Fibroblast of villous mesenchyme (primary cell): Measurements from ENCODE around the gene METTL18. TPM values are rescaled to one million over a fixed set of nuclear protein-coding genes. Genes with fewer than 3 reads are reported as not detected.

Experiments used
- DNase-seq: peaks from one replicate; pipeline ENCODE4 v3.0.0-alpha.2; 2010; ENCODE audit warnings: low read depth
- H3K4me3 ChIP-seq: 2 replicates; pipeline ENCODE4 v1.5.1; 2011; ENCODE audit warnings: low read depth, mild to moderate bottlenecking, low read length
- total RNA-seq: library from RNA; depleted of rRNA; stranded (reverse); fragments of >200 nt; gene quantifications from 2 replicates; pipeline ENCODE4 v1.2.3, GENCODE V29; 2012
- TF ChIP-seq, protein P1 (sequence below): IDR thresholded peaks from 2 replicates; pipeline ENCODE4 v1.5.1; 2012; ENCODE audit warnings: low read depth, mild to moderate bottlenecking, low read length; ENCODE audit not compliant: insufficient read depth

The METTL18 gene
- total RNA-seq, 1 donor = 6.5 TPM

DNA sequence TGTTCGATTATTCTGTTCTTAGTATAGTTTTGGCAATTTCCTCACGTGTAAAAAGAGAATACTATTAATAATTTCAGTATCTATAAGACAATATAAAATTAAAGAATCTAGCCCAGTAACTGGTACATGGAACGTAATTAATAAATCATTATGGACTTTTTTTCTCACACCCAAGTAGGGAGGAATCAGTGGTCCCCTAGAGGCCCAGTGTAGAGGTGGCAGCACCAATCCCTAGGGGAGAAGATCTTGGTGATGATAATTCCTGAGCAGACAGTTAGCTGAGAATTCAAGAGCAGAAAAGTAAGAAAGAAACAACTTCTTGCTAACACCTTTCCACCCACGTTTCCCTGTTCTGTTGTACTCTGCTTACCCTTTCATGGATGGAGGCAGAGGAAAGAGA, 41.2 kb downstream of the METTL18 start:
- no peak for DNase-seq
- TF ChIP-seq, protein P1, sequence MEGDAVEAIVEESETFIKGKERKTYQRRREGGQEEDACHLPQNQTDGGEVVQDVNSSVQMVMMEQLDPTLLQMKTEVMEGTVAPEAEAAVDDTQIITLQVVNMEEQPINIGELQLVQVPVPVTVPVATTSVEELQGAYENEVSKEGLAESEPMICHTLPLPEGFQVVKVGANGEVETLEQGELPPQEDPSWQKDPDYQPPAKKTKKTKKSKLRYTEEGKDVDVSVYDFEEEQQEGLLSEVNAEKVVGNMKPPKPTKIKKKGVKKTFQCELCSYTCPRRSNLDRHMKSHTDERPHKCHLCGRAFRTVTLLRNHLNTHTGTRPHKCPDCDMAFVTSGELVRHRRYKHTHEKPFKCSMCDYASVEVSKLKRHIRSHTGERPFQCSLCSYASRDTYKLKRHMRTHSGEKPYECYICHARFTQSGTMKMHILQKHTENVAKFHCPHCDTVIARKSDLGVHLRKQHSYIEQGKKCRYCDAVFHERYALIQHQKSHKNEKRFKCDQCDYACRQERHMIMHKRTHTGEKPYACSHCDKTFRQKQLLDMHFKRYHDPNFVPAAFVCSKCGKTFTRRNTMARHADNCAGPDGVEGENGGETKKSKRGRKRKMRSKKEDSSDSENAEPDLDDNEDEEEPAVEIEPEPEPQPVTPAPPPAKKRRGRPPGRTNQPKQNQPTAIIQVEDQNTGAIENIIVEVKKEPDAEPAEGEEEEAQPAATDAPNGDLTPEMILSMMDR = no peak
- no peak overlapping the region for H3K4me3 ChIP-seq

DNA sequence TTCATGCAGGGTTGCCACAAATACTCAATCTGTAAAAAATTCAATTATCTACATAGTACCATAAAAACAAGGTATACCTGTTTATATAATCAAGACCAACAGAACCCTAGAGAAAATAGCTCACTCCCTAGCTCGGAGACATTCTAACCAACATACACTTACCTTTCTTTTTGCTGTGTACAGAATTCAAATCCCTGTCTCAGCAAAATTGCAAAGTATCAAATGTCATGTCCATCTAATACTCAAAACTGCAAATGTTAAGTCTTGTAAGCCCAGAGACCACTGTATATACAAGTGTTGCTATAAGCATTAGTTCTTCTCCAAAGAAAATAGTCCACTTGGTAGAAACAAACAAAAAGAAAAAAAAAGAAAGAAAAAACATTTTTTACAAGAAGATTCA, 44.7 kb downstream of the METTL18 start:
- DNase-seq = no peak
- no peak overlapping the region for H3K4me3 ChIP-seq

DNA sequence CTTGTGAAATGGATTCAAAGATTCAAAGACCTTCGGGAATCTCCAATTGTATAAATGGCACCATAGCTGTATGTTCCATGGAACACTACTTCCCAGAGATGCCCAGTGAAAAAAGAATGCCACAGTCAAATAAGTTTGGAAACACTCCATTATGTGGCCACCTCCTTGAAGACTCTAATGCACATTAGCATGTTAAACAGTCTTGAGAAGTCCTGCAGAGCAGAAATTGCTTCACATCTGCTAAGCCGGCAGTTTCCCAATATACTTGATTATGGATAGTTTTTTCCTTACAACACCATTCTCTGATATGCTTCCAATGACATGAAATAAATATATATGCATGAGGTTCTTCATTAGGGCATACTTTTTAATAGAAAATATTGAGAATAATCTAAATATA, 48.2 kb downstream of the METTL18 start:
- no peak overlapping the region for H3K4me3 ChIP-seq
- TF ChIP-seq, protein P1 = no peak

More for the DNA sequence above, 44.7 kb downstream of the METTL18 start:
- TF ChIP-seq, protein P1 = no peak

DNA sequence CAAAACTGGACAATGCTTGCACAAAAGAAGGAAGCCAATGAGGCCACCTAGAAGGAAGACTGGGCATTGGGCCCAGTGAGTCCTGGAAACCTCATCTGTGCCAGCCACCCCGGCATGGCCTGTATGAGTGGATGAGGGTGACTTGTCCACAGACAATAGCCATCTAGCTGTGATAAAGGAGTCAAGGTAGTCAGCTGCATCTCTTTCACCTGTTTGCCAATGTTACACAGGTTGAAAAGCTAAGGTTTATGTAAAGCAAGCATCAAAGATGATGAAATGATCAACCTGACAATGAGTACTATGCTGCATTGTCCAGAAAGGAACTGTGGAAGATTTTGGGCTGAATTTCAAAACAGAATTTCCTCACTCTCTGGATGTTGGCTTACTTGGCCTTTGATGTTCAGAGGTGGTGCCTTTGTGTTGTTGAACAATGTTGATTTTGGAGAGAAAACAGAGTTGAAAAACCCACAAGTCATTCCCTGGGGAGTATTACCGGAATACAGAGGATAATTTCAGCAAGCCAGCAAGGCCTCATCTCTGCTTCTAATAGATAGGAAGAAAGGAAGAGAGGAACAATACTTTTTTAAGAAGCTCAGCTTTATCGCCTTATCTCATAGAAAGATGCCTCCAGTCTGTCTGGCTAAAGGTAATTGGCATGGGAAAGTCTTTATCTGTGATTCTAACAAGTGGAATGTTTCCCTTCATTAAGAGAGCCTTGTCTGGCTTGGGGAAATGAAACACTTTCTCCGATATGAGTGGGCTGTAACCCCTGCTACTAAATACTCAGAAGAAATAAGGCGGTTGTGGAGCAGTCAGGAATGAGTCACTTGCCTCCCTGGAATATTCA, 49.5 kb downstream of the METTL18 start:
- TF ChIP-seq, protein P1 = no peak

More for the DNA sequence above, 48.2 kb downstream of the METTL18 start:
- DNase-seq = no peak

More for the DNA sequence above, 49.5 kb downstream of the METTL18 start:
- no peak for DNase-seq
- no peak overlapping the region for H3K4me3 ChIP-seq

Other genes with a start within 250 kb of the METTL18 start
- gene F5, start 208.4 kb downstream of the METTL18 start, total RNA-seq = not detected in 2 replicates
- gene SELP, start 164.8 kb downstream of the METTL18 start, total RNA-seq = not detected in 2 replicates
- not detected in 2 replicates for gene SELL, start 83.3 kb downstream of the METTL18 start, total RNA-seq
- gene SELE, start 60.8 kb downstream of the METTL18 start, total RNA-seq = not detected in 2 replicates
- gene SCYL3, start 99.0 kb upstream of the METTL18 start, total RNA-seq = 8.4 and 10.4 TPM in 2 replicates